Activated CD4-positive, alpha-beta T cell treated with anti-CD3 and anti-CD28 coated beads for 36 hours (primary cell): ENCODE results near the gene CNN2. TPM values are rescaled to one million over a fixed set of nuclear protein-coding genes. Genes with fewer than 3 reads are reported as not detected.

ENCODE experiments used
- ATAC-seq: fragments of 200-7000 bp; cut with Tn5 transposase; one replicate; pipeline ENCODE4 v1.10.0; 2021; ENCODE audit warnings: mild to moderate bottlenecking, moderate library complexity
- CTCF ChIA-PET: fragments of 350-600 bp; sonication (Branson Sonifier 250); formaldehyde crosslinking; loops from one replicate; lab custom pipeline; 2021; ENCODE audit warnings: antibody characterized with exemption; lab: Charles Lee
- POLR2A ChIA-PET: fragments of 350-600 bp; sonication (Branson Sonifier 250); formaldehyde crosslinking; loops from one replicate; lab custom pipeline; 2021; ENCODE audit warnings: antibody characterized with exemption, inconsistent platforms; lab: Charles Lee
- DNase-seq: peaks from one replicate; pipeline ENCODE4 v3.0.0-alpha.2; 2020
- H3K27ac Mint-ChIP-seq: one replicate; pipeline ENCODE4 v1.8.0; 2021; ENCODE audit warnings: mixed read lengths
- H3K27me3 Mint-ChIP-seq: one replicate; pipeline ENCODE4 v1.8.0; 2021; ENCODE audit warnings: mixed read lengths
- H3K36me3 Mint-ChIP-seq: one replicate; pipeline ENCODE4 v1.8.0; 2021; ENCODE audit warnings: low read depth, mixed read lengths
- H3K4me1 Mint-ChIP-seq: one replicate; pipeline ENCODE4 v1.8.0; 2021; ENCODE audit warnings: mixed read lengths
- H3K4me3 Mint-ChIP-seq: one replicate; pipeline ENCODE4 v1.8.0; 2021; ENCODE audit warnings: mild to moderate bottlenecking, moderate library complexity, mixed read lengths
- H3K9me3 Mint-ChIP-seq: one replicate; pipeline ENCODE4 v1.8.0; 2021; ENCODE audit warnings: low read depth, mixed read lengths
- intact Hi-C, 2 experiments: fragments of 100-400 bp; cut with DNase I in 1 of 2; cut with micrococcal nuclease in 1 of 2; formaldehyde crosslinking; loops; one replicate each; pipeline versions ENCODE4 v1.14.2 to v1.15.1; 2022 to 2024; cut with DNase I, micrococcal nuclease
- total RNA-seq, 2 experiments: library from RNA; stranded (reverse); gene quantifications; one replicate each; pipeline ENCODE4 v1.2.3, GENCODE V29; 2021

Gene CNN2
- total RNA-seq, 2 experiments from 2014 or later, result 108 to 130 TPM

DNA sequence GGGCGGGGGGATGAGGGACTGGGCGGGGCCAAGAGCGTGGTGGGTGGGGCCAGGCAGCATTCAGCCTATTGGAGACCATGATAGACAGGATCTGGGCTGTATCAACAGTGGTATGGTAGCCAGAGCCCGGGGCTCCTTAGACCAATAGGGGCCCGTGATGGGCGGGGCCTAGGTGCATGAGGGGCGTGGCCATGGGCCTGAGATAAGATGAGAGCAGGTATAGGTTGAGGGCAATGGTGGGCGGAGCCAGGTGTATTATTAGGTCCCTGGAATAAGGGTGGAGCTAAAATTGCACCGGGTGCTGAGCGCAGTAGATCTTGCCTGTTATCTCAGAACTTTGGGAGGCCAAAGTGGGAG is 18.8 kb downstream of the CNN2 start:
- Mint-ChIP-seq H3K9me3 (no peaks in the 10 kb centered on the region), H3K27ac (no peak overlapping the region), H3K27me3 (no peaks in the 10 kb centered on the region), H3K36me3 (no peaks in the 10 kb centered on the region), H3K4me3 (no peak overlapping the region), H3K4me1 (peaks cover 9% of the 10 kb centered on the region)
- ChIA-PET CTCF (interaction anchor here (0.6 kb wide), 1 partner anchor 10 kb away, joined by 3 read pairs; no protein-coding TSS in a partner anchor), POLR2A (no interaction called here)
- DNase-seq, result peak; percentile 87
- peak; percentile 81 for ATAC-seq
- intact Hi-C loops, result no loop called here

DNA sequence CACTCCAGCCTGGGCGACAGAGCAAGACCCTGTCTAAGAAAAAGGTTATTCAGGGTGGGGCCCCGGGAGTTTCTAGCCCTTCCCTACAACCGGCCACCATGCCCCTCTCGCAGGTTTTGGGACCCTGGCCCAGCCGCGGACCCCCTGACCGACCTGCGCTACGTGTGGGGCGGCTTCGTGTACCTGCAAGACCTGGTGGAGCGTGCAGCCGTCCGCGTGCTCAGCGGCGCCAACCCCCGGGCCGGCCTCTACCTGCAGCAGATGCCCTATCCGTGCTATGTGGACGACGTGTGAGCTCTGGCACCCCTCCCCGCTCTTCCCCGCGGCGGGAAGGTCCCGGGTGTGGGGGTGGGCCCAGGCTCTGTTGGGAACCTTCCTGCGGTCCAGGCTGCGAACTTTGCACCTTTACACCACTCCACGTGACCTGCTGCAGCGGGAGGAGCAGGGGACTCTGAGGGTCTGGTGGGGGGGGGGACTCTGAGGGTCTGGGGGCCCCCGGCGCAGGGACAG is 19.8 kb downstream of the CNN2 start:
- H3K4me3 Mint-ChIP-seq, result no peak overlapping the region
- ATAC-seq (no peak), DNase-seq (no peak)
- POLR2A ChIA-PET, result no interaction called here
- peaks cover 3% of the 10 kb centered on the region for H3K4me1 Mint-ChIP-seq
- intact Hi-C loops, result no loop called here
- CTCF ChIA-PET, result no interaction called here
- no peaks in the 10 kb centered on the region for H3K36me3 Mint-ChIP-seq
- H3K27me3 Mint-ChIP-seq, result no peaks in the 10 kb centered on the region
- H3K27ac Mint-ChIP-seq, result no peak overlapping the region
- H3K9me3 Mint-ChIP-seq, result no peaks in the 10 kb centered on the region

DNA sequence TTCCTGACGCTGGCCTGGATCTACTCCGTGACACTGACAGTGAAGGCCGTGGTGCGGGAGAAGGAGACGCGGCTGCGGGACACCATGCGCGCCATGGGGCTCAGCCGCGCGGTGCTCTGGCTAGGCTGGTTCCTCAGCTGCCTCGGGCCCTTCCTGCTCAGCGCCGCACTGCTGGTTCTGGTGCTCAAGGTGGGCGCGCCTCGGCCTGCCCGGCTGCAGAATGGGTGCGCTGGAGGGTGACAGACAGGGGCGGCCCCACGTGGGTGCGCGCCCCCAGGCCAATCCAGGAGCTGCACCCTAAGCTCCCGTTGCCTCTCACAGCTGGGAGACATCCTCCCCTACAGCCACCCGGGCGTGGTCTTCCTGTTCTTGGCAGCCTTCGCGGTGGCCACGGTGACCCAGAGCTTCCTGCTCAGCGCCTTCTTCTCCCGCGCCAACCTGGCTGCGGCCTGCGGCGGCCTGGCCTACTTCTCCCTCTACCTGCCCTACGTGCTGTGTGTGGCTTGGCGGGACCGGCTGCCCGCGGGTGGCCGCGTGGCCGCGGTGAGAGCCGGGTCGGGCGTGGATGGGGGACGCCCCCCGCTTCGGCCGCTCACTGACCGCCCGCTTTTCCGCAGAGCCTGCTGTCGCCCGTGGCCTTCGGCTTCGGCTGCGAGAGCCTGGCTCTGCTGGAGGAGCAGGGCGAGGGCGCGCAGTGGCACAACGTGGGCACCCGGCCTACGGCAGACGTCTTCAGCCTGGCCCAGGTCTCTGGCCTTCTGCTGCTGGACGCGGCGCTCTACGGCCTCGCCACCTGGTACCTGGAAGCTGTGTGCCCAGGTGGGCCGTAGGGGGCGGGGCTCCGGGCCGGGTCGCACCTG is 20.7 kb downstream of the CNN2 start:
- CTCF ChIA-PET, result interaction anchor here (0.6 to 1.1 kb wide), 2 partner anchors 18 to 26 kb away, joined by 3 read pairs; partner anchors contain the start of gene RNU6-2
- POLR2A ChIA-PET, result no interaction called here
- H3K9me3 Mint-ChIP-seq, result no peaks in the 10 kb centered on the region
- H3K4me3 Mint-ChIP-seq, result no peak overlapping the region
- H3K4me1 Mint-ChIP-seq, result no peaks in the 10 kb centered on the region
- intact Hi-C loops, result no loop called here
- H3K27me3 Mint-ChIP-seq, result no peaks in the 10 kb centered on the region
- DNase-seq (no peak), ATAC-seq (no peak)
- H3K27ac Mint-ChIP-seq, result no peak overlapping the region
- H3K36me3 Mint-ChIP-seq, result no peaks in the 10 kb centered on the region

DNA sequence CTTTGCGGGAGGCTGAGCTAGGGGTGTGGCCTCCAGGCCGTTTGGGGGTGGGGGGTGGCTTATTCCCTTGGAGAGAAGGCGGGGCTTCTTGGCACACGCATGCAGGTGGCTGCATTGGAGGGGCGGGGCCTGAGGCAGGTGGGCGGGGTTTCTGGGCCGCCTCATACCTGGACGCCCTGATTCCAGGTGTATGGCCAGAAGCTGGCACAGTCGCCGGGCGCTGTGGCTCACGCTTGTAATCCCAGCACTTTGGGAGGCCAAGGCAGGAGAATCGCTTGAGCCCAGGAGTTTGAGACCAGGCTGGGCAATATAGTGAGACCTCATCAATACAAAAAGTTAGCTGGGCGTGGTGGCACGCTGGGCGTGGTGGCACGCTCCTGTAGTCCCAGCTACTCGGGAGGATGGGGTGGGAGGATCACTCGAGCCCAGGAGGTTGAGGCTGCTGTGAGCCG is 21.3 kb downstream of the CNN2 start:
- H3K27me3 Mint-ChIP-seq, result no peaks in the 10 kb centered on the region
- DNase-seq, result no peak
- no peaks in the 10 kb centered on the region for H3K36me3 Mint-ChIP-seq
- no peaks in the 10 kb centered on the region for H3K9me3 Mint-ChIP-seq
- no peak for ATAC-seq
- ChIA-PET CTCF (interaction anchor here (1.1 kb wide), 1 partner anchor 26 kb away, joined by 3 read pairs; the partner anchor contains the start of gene RNU6-2), POLR2A (interaction anchor here (0.6 kb wide), 1 partner anchor 109 kb away, joined by 3 read pairs; no protein-coding TSS in a partner anchor)
- H3K27ac Mint-ChIP-seq, result no peak overlapping the region
- intact Hi-C loops, result no loop called here
- no peak overlapping the region for H3K4me3 Mint-ChIP-seq
- no peaks in the 10 kb centered on the region for H3K4me1 Mint-ChIP-seq

DNA sequence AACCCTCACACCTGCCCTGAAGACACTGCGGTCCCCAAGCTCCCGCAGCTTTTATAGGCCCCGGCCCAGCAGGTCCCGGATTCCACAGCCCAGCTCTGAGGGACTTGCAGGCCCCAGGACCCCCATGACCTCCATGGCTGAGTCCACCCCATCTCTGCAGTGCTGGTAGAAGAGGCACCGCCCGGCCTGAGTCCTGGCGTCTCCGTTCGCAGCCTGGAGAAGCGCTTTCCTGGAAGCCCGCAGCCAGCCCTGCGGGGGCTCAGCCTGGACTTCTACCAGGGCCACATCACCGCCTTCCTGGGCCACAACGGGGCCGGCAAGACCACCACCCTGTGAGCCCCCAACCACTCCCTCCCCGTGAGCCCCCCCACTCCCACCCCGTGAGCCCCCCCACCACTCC is 22.7 kb downstream of the CNN2 start:
- Mint-ChIP-seq H3K9me3 (no peaks in the 10 kb centered on the region), H3K36me3 (no peaks in the 10 kb centered on the region), H3K4me1 (no peaks in the 10 kb centered on the region), H3K27ac (no peak overlapping the region), H3K4me3 (no peak overlapping the region), H3K27me3 (no peaks in the 10 kb centered on the region)
- POLR2A ChIA-PET, result no interaction called here
- ATAC-seq (no peak), DNase-seq (no peak)
- intact Hi-C loops, result no loop called here
- CTCF ChIA-PET, result interaction anchor here (0.6 kb wide), 1 partner anchor 46 kb away, joined by 3 read pairs; no protein-coding TSS in a partner anchor

DNA sequence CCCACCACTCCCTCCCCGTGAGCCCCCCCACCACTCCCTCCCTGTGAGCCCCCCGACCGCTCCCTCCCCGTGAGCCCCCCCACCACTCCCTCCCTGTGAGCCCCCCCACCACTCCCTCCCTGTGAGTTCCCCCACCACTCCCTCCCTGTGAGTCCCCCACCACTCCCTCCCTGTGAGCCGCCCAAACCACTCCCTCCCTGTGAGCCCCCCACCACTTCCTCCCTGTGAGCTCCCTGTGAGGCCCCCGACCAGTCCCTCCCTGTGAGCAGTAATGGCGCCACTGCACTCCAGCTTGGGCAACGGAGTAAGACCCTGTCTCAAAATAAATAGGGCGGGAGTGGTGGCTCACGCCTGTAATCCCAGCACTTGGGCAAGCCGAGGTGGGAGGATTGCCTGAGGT is 23.4 kb downstream of the CNN2 start:
- Mint-ChIP-seq H3K36me3 (no peaks in the 10 kb centered on the region), H3K4me3 (no peak overlapping the region), H3K27me3 (no peaks in the 10 kb centered on the region), H3K27ac (no peak overlapping the region), H3K9me3 (no peaks in the 10 kb centered on the region), H3K4me1 (no peaks in the 10 kb centered on the region)
- POLR2A ChIA-PET, result no interaction called here
- intact Hi-C loops, result no loop called here
- DNase-seq (no peak), ATAC-seq (no peak)
- CTCF ChIA-PET, result no interaction called here

DNA sequence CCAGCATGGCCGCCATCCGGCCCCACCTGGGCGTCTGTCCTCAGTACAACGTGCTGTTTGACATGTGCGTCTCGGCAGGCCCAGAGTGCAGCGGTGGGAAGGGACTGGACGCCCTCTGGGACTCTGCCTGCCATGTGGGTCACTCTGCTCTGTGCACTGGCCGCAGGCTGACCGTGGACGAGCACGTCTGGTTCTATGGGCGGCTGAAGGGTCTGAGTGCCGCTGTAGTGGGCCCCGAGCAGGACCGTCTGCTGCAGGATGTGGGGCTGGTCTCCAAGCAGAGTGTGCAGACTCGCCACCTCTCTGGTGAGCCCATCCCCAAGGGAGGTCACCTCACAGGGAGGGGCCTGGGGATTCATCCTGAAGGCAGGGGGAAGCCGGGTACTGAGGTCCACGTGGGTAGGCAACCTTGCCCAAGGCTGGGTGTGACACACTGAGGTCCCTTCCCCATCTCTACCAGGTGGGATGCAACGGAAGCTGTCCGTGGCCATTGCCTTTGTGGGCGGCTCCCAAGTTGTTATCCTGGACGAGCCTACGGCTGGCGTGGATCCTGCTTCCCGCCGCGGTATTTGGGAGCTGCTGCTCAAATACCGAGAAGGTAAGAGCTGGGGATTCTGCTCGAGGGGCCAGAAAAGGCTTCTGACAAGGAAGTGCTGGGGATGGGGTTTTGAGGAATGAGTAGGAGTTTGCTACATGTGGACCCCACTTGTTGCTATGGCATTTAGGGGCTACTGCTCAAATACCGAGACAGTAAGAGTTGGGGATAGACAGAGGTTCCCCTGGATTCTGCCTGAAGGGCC is 24.8 kb downstream of the CNN2 start:
- DNase-seq (no peak), ATAC-seq (no peak)
- no peaks in the 10 kb centered on the region for H3K27me3 Mint-ChIP-seq
- intact Hi-C loops, result no loop called here
- H3K4me1 Mint-ChIP-seq, result no peaks in the 10 kb centered on the region
- CTCF ChIA-PET, result interaction anchor here (1.3 kb wide), 1 partner anchor 14 kb away, joined by 3 read pairs; no protein-coding TSS in a partner anchor
- no peak overlapping the region for H3K4me3 Mint-ChIP-seq
- POLR2A ChIA-PET, result no interaction called here
- H3K9me3 Mint-ChIP-seq, result no peaks in the 10 kb centered on the region
- no peak overlapping the region for H3K27ac Mint-ChIP-seq
- H3K36me3 Mint-ChIP-seq, result peaks cover 3% of the 10 kb centered on the region

DNA sequence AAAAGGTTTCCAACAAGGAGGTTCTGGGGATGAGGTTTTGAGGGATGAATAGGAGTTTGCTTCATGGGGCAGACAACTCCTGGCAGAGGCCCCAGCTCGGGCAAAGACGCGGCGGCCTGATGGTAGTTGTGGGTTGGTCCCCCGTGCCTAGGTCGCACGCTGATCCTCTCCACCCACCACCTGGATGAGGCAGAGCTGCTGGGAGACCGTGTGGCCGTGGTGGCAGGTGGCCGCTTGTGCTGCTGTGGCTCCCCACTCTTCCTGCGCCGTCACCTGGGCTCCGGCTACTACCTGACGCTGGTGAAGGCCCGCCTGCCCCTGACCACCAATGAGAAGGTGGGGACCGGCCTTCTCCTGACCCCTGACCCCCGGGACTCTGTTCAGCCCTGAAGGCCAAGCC is 25.4 kb downstream of the CNN2 start:
- ChIA-PET POLR2A (no interaction called here), CTCF (interaction anchor here (0.7 to 1.3 kb wide), 2 partner anchors 13 to 61 kb away, joined by 3 read pairs; no protein-coding TSS in a partner anchor)
- no peak for ATAC-seq
- Mint-ChIP-seq H3K27ac (no peak overlapping the region), H3K9me3 (peaks cover 4% of the 10 kb centered on the region), H3K4me3 (no peak overlapping the region), H3K4me1 (peaks cover 2% of the 10 kb centered on the region), H3K27me3 (no peaks in the 10 kb centered on the region), H3K36me3 (peaks cover 9% of the 10 kb centered on the region)
- DNase-seq, result no peak
- intact Hi-C loops, result no loop called here

DNA sequence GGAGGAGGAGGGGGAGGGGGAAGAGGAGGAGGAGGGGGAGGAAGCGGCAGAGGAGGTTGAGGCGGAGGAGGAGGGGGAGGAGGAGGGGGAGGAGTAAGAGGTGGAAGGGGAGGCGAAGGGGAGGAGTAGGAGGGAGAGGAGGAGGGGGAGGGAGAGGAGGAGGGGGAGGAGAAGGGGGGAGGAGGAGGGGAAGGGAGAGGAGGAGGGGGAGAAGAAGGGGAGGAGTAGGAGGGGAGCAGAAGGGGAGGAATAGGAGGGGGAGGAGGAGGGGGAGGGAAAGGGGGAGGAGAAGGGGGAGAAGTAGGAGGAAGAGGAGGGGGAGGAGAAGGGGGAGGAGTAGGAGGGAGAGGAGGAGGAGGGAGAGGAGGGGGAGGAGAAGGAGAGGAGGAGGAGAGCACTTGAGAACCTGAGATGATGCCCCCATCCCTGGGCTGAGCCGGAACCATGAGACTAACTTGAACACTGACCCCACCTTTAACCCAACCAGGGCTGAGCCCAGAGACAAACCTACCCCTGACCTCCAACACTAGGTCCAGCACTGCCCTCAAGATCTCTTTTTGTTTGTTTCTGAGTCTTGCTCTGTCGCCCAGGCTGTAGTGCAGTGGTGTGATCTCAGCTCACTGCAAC is 26.1 kb downstream of the CNN2 start:
- H3K27ac Mint-ChIP-seq, result no peak overlapping the region
- intact Hi-C loops, result no loop called here

DNA sequence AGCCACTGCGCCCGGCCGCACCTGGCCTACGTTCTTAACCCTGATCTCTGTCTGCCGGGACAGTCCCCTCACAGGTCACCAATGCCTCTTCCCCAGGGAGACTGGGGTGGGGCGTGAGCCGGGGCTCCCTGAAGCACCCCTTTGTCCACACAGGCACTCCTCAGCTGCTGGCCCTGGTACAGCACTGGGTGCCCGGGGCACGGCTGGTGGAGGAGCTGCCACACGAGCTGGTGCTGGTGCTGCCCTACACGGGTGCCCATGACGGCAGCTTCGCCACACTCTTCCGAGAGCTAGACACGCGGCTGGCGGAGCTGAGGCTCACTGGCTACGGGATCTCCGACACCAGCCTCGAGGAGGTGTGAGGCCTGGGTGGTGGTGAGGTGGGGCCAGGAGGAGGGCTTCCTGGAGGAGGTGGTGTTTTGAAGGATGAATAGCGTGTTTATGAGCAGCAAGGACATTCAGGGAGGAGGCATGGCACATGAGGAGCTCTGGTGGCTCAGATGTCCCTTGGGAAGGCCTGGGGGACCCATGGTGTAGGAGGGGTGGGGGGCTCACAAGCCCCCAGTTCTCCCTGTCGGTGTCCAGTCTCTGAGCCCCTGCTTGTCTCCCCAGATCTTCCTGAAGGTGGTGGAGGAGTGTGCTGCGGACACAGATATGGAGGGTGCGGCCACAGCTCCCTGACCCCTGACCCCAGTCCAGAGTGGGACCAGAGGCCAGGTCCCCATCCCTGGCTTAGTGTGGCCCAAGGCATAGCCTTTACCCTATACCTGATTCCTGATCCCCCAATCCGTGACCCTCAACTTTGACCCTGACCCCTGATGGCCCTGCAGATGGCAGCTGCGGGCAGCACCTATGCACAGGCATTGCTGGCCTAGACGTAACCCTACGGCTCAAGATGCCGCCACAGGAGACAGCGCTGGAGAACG is 27.0 kb downstream of the CNN2 start:
- intact Hi-C loops, result no loop called here
- ChIA-PET POLR2A (interaction anchor here (0.8 kb wide), 1 partner anchor 14 kb away, joined by 4 read pairs; the partner anchor contains the start of gene ABCA7), CTCF (interaction anchor here (0.7 to 0.9 kb wide), 2 partner anchors 62 to 178 kb away, joined by 3 read pairs; no protein-coding TSS in a partner anchor)
- Mint-ChIP-seq H3K36me3 (peaks cover 21% of the 10 kb centered on the region), H3K4me1 (peaks cover 12% of the 10 kb centered on the region), H3K27me3 (no peaks in the 10 kb centered on the region), H3K4me3 (no peak overlapping the region), H3K9me3 (peaks cover 8% of the 10 kb centered on the region), H3K27ac (no peak overlapping the region)
- DNase-seq (no peak), ATAC-seq (no peak)

More for the DNA sequence above, 26.1 kb downstream of the CNN2 start:
- CTCF ChIA-PET, result interaction anchor here (0.7 kb wide), 1 partner anchor 62 kb away, joined by 3 read pairs; no protein-coding TSS in a partner anchor
- POLR2A ChIA-PET, result no interaction called here
- H3K4me1 Mint-ChIP-seq, result peaks cover 5% of the 10 kb centered on the region
- DNase-seq (no peak), ATAC-seq (no peak)
- H3K9me3 Mint-ChIP-seq, result peaks cover 7% of the 10 kb centered on the region
- no peaks in the 10 kb centered on the region for H3K27me3 Mint-ChIP-seq
- H3K4me3 Mint-ChIP-seq, result no peak overlapping the region
- H3K36me3 Mint-ChIP-seq, result peaks cover 15% of the 10 kb centered on the region
